HCT116 (cell line): ENCODE data around the gene PCCA.

Source experiments
- CBX3 ChIP-seq: IDR thresholded peaks from 2 replicates; pipeline ENCODE4 v1.6.1; 2012; ENCODE audit warnings: low read depth
- CEBPB ChIP-seq: IDR thresholded peaks from 2 replicates; pipeline ENCODE4 v1.6.1; 2012; ENCODE audit warnings: low read depth
- EGR1 ChIP-seq: IDR thresholded peaks from 2 replicates; pipeline ENCODE4 v1.6.1; 2012; ENCODE audit warnings: low read depth
- EZH2 ChIP-seq: fragments of 200-600 bp; sonication (generic); IDR thresholded peaks from 2 replicates; pipeline ENCODE4 v1.6.1; 2017; ENCODE audit warnings: antibody characterized with exemption, mixed run types
- EZH2phosphoT487 ChIP-seq: fragments of 200-600 bp; IDR thresholded peaks from 2 replicates; pipeline ENCODE4 v1.6.1; 2018; ENCODE audit warnings: antibody characterized with exemption, borderline replicate concordance
- JUND ChIP-seq: IDR thresholded peaks from 2 replicates; pipeline ENCODE4 v1.6.1; 2012
- POLR2A ChIP-seq: IDR thresholded peaks from 2 replicates; pipeline ENCODE4 v1.7.0; 2011; ENCODE audit warnings: borderline replicate concordance; ENCODE audit not compliant: insufficient read depth, insufficient read length; ENCODE audit errors: extremely low read depth
- POLR2AphosphoS5 ChIP-seq: IDR thresholded peaks from 2 replicates; pipeline ENCODE4 v1.6.1; 2011; ENCODE audit warnings: mild to moderate bottlenecking, low read depth, low read length, moderate library complexity
- RAD21 ChIP-seq: IDR thresholded peaks from 2 replicates; pipeline ENCODE4 v1.6.1; 2012; ENCODE audit warnings: low read depth, mild to moderate bottlenecking
- SIN3A ChIP-seq: IDR thresholded peaks from 2 replicates; pipeline ENCODE4 v1.6.1; 2012; ENCODE audit warnings: low read depth
- YY1 ChIP-seq: IDR thresholded peaks from 2 replicates; pipeline ENCODE4 v1.6.1; 2011; ENCODE audit warnings: low read length, low read depth, moderate library complexity, mild to moderate bottlenecking; ENCODE audit not compliant: insufficient replicate concordance; ENCODE audit errors: extremely low read depth
- TF ChIP-seq, protein P1 (sequence below), 3 experiments: fragments of 200-600 bp in 1 of 3; sonication (generic) in 1 of 3; IDR thresholded peaks in 2 of 3; conservative IDR thresholded peaks in 1 of 3; 2 replicates each; pipeline ENCODE4 v1.5.1; 2012 to 2017; ENCODE audit warnings: low read depth in 2 of 3, low read length in 2 of 3, antibody characterized with exemption in 1 of 3, borderline replicate concordance in 1 of 3, control low read depth in 1 of 3, mild to moderate bottlenecking in 1 of 3, mixed read lengths in 1 of 3, mixed run types in 1 of 3, moderate library complexity in 1 of 3; ENCODE audit not compliant: insufficient read depth in 1 of 3
- TF ChIP-seq, protein P2 (sequence below): IDR thresholded peaks from 2 replicates; pipeline ENCODE4 v1.6.1; 2011; ENCODE audit warnings: mild to moderate bottlenecking, low read length, moderate library complexity; ENCODE audit not compliant: insufficient replicate concordance; ENCODE audit errors: extremely low read depth
- TF ChIP-seq, protein P3 (sequence below): IDR thresholded peaks from 2 replicates; pipeline ENCODE4 v1.6.1; 2012; ENCODE audit warnings: low read depth

DNA sequence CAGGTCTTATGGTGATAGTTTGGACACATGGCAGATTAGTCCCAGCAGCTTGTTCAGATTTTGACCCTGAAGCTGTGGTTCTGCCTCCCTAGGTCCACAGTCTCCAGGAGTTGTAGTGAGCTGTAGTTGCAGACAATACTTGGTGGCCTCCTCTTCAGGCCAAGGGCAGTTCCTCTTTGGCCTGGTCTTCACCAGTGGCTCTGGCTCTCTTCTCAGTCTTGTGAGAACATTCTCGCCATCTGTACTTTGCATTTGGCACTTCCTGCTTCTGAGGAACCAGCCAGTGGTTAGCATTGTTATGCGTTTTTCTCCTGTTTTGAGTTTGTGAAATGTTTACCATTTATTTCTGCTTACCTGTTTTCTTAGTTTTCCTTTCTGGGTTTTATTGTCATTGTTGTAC lies 40.7 kb downstream of the PCCA start:
- TF ChIP-seq EZH2phosphoT487 (no peak), RAD21 (no peak), YY1 (no peak), JUND (no peak), POLR2A (no peak), EZH2 (no peak), POLR2AphosphoS5 (no peak), CBX3 (no peak), SIN3A (no peak), EGR1 (no peak), CEBPB (no peak)
- TF ChIP-seq, protein P1, sequence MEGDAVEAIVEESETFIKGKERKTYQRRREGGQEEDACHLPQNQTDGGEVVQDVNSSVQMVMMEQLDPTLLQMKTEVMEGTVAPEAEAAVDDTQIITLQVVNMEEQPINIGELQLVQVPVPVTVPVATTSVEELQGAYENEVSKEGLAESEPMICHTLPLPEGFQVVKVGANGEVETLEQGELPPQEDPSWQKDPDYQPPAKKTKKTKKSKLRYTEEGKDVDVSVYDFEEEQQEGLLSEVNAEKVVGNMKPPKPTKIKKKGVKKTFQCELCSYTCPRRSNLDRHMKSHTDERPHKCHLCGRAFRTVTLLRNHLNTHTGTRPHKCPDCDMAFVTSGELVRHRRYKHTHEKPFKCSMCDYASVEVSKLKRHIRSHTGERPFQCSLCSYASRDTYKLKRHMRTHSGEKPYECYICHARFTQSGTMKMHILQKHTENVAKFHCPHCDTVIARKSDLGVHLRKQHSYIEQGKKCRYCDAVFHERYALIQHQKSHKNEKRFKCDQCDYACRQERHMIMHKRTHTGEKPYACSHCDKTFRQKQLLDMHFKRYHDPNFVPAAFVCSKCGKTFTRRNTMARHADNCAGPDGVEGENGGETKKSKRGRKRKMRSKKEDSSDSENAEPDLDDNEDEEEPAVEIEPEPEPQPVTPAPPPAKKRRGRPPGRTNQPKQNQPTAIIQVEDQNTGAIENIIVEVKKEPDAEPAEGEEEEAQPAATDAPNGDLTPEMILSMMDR (IDR thresholded peaks at IDR 0.05 in 2 of 3, conservative IDR thresholded peaks at IDR 0.05 in 1 of 3; ENCODE audit: borderline replicate concordance in 1 of 3, insufficient read depth in 1 of 3, low read depth in 2 of 3, low read length in 2 of 3) = no peak
- TF ChIP-seq, protein P2, sequence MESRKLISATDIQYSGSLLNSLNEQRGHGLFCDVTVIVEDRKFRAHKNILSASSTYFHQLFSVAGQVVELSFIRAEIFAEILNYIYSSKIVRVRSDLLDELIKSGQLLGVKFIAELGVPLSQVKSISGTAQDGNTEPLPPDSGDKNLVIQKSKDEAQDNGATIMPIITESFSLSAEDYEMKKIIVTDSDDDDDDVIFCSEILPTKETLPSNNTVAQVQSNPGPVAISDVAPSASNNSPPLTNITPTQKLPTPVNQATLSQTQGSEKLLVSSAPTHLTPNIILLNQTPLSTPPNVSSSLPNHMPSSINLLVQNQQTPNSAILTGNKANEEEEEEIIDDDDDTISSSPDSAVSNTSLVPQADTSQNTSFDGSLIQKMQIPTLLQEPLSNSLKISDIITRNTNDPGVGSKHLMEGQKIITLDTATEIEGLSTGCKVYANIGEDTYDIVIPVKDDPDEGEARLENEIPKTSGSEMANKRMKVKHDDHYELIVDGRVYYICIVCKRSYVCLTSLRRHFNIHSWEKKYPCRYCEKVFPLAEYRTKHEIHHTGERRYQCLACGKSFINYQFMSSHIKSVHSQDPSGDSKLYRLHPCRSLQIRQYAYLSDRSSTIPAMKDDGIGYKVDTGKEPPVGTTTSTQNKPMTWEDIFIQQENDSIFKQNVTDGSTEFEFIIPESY = no peak
- TF ChIP-seq, protein P3, sequence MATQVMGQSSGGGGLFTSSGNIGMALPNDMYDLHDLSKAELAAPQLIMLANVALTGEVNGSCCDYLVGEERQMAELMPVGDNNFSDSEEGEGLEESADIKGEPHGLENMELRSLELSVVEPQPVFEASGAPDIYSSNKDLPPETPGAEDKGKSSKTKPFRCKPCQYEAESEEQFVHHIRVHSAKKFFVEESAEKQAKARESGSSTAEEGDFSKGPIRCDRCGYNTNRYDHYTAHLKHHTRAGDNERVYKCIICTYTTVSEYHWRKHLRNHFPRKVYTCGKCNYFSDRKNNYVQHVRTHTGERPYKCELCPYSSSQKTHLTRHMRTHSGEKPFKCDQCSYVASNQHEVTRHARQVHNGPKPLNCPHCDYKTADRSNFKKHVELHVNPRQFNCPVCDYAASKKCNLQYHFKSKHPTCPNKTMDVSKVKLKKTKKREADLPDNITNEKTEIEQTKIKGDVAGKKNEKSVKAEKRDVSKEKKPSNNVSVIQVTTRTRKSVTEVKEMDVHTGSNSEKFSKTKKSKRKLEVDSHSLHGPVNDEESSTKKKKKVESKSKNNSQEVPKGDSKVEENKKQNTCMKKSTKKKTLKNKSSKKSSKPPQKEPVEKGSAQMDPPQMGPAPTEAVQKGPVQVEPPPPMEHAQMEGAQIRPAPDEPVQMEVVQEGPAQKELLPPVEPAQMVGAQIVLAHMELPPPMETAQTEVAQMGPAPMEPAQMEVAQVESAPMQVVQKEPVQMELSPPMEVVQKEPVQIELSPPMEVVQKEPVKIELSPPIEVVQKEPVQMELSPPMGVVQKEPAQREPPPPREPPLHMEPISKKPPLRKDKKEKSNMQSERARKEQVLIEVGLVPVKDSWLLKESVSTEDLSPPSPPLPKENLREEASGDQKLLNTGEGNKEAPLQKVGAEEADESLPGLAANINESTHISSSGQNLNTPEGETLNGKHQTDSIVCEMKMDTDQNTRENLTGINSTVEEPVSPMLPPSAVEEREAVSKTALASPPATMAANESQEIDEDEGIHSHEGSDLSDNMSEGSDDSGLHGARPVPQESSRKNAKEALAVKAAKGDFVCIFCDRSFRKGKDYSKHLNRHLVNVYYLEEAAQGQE = no peak
